Osteoblast (primary cell): Measurements from ENCODE around the gene PTCHD1. TPM values are rescaled to one million over a fixed set of nuclear protein-coding genes. Genes with fewer than 3 reads are reported as not detected.

Source experiments
- DNase-seq: peaks from one replicate; pipeline ENCODE4 v3.0.0; 2011; ENCODE audit warnings: low spot score, mixed read lengths; ENCODE audit not compliant: insufficient read length; ENCODE audit errors: missing footprints
- H2AFZ ChIP-seq: 2 replicates; pipeline ENCODE4 v1.6.0; 2011; ENCODE audit warnings: mild to moderate bottlenecking, low read length
- H3K27ac ChIP-seq: 2 replicates; pipeline ENCODE4 v1.5.1; 2011; ENCODE audit warnings: mild to moderate bottlenecking, low read depth, low read length, moderate library complexity
- H3K27me3 ChIP-seq: 2 replicates; pipeline ENCODE4 v1.6.0; 2012; ENCODE audit warnings: mild to moderate bottlenecking, control low read depth, inconsistent platforms, low read length, moderate library complexity; ENCODE audit not compliant: insufficient read depth
- H3K36me3 ChIP-seq: 2 replicates; pipeline ENCODE4 v1.5.1; 2011; ENCODE audit warnings: mild to moderate bottlenecking, low read length, control low read depth, moderate library complexity; ENCODE audit not compliant: insufficient read depth
- H3K4me1 ChIP-seq: 2 replicates; pipeline ENCODE4 v1.5.1; 2011; ENCODE audit warnings: mild to moderate bottlenecking, low read length, control low read depth, moderate library complexity; ENCODE audit not compliant: insufficient read depth
- H3K4me2 ChIP-seq: 2 replicates; pipeline ENCODE4 v1.6.0; 2011; ENCODE audit warnings: mild to moderate bottlenecking, low read length; ENCODE audit not compliant: insufficient read depth
- H3K4me3 ChIP-seq: fragments of 200-600 bp; sonication (generic); 3 replicates; pipeline ENCODE4 v1.5.1; 2012; ENCODE audit warnings: mild to moderate bottlenecking, low read length, inconsistent platforms; ENCODE audit not compliant: insufficient read depth
- H3K79me2 ChIP-seq: 2 replicates; pipeline ENCODE4 v1.6.0; 2012; ENCODE audit warnings: mild to moderate bottlenecking, low read length, control low read depth, inconsistent platforms; ENCODE audit not compliant: insufficient read depth
- H3K9me3 ChIP-seq: 2 replicates; pipeline ENCODE4 v1.5.1; 2011; ENCODE audit warnings: low read depth, low read length, control low read depth
- H4K20me1 ChIP-seq: 2 replicates; pipeline ENCODE4 v1.6.0; 2012; ENCODE audit warnings: mild to moderate bottlenecking, low read length, control low read depth; ENCODE audit not compliant: insufficient read depth
- CTCF ChIP-seq: IDR thresholded peaks from 2 replicates; pipeline ENCODE4 v1.5.1; 2011; ENCODE audit warnings: mild to moderate bottlenecking, low read depth, low read length, moderate library complexity; ENCODE audit errors: extremely low read depth
- total RNA-seq: library from RNA; depleted of rRNA; stranded (reverse); fragments of >200 nt; gene quantifications from 2 replicates; pipeline ENCODE4 v1.2.3, GENCODE V29; 2012

PTCHD1 gene
- total RNA-seq, 1 donor: not detected

- Histone ChIP-seq H2AFZ (no peak overlapping the region), H4K20me1 (no peaks in the 10 kb centered on the region), H3K4me2 (no peak overlapping the region), H3K9me3 (no peaks in the 10 kb centered on the region), H3K4me3 (no peak overlapping the region), H3K4me1 (no peaks in the 10 kb centered on the region), H3K36me3 (no peaks in the 10 kb centered on the region), H3K79me2 (no peaks in the 10 kb centered on the region), H3K27me3 (no peaks in the 10 kb centered on the region), H3K27ac (no peak overlapping the region)
- peak; percentile 10 for DNase-seq
- no peak for TF ChIP-seq CTCF
Observed at GRCh38 chrX:23451266-23451665, 116.6 kb downstream of the PTCHD1 start.
